GM21529 (cell line): ENCODE results near the gene TSSK2.
"Not testable (repeated sequence)": the region's sequence is repeated elsewhere in the genome, so short reads cannot be mapped to it uniquely, and the experiment has no call there.

ENCODE experiments used
- ATAC-seq: cut with Tn5 transposase; IDR thresholded peaks from one replicate; pipeline ENCODE4 v1.9.1; 2021; ENCODE audit not compliant: unreplicated experiment

Gene TSSK2

GRCh38 chr22:19130959-19131684 is at the start of gene TSSK2:
TSS of gene TSSK2 (plus strand) at chr22:19131308. CDS start at chr22:19131400, 92 bp downstream.
- no peak for ATAC-seq

DNA sequence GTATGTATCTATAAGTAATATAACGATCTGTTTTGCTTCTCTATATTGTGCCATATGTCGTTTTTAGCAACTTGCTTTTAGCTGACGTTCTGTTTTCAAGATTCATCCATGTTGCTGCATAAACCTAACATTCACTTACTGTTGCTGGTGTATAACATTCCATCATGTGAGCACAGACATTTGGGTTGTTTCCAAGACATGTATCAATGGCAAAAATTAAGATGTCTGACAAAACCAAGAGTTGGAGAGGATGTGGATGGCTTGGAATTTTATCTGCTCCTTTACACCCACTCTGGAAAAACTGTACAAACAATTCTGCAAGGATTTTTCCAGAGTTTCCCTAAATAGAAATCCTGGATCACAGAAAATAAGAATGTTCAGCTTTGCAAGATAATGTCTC is 49.8 kb upstream of the TSSK2 start:
- no peak for ATAC-seq

GRCh38 chr22:19082101-19082500 is 49.0 kb upstream of the TSSK2 start:
- ATAC-seq, result no peak

- ATAC-seq, result no peak
Observed at GRCh38 chr22:19082793-19083192, 48.3 kb upstream of the TSSK2 start.

GRCh38 chr22:19084126-19084525 is 47.0 kb upstream of the TSSK2 start:
- not testable (repeated sequence) for ATAC-seq

DNA sequence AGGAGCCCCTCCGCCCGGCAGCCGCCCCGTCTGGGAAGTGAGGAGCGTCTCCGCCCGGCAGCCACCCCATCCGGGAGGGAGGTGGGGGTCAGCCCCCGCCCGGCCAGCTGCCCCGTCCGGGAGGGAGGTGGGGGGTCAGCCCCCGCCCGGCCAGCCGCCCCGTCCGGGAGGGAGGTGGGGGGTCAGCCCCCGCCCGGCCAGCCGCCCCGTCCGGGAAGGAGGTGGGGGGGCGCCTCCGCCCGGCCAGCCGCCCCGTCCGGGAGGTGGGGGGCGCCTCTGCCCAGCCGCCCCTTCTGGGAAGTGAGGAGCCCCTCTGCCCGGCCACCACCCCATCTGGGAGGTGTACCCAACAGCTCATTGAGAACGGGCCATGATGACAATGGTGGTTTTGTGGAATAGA is 46.5 kb upstream of the TSSK2 start:
- ATAC-seq, result not testable (repeated sequence)

- ATAC-seq, result peak; percentile 34
Observed at GRCh38 chr22:19085233-19085718, 45.8 kb upstream of the TSSK2 start.

DNA sequence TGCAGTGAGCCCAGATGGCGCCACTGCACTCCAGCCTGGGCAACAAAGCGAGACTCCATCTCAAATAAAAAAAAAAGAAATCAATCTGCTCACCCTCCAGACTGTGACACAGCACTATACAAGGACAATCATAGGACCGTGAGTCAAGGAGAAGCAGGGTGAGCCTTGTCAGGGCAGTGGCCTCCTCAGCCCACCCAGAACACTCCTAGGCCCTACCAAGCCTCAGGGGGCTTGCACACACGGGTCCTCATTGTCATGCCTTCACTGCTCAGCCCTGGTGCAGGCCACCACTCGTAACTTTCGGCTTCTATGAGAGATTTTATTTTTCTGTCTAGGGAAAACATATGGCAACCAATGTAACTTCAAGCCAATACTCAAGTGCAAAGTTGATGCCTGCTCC is 44.7 kb upstream of the TSSK2 start:
- no peak for ATAC-seq

DNA sequence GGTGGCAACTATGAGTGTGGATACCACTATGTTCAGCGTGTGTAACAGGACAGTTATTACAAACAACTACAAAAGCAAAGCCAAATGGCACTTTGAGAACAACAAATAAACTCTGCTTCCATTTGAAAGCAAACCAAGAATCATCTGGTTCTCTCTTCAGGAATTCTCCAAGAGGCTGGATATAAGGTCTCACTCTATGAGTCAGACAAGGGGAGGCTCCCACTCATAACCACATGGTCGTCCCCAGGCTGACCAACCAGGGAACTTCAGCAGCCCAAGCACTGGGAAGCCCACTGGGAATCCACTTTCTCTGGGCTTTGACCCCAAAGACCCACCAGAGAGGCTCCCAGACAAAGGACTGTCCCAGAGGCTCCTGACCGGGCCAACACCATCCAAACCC is 44.2 kb upstream of the TSSK2 start:
- ATAC-seq, result no peak

DNA sequence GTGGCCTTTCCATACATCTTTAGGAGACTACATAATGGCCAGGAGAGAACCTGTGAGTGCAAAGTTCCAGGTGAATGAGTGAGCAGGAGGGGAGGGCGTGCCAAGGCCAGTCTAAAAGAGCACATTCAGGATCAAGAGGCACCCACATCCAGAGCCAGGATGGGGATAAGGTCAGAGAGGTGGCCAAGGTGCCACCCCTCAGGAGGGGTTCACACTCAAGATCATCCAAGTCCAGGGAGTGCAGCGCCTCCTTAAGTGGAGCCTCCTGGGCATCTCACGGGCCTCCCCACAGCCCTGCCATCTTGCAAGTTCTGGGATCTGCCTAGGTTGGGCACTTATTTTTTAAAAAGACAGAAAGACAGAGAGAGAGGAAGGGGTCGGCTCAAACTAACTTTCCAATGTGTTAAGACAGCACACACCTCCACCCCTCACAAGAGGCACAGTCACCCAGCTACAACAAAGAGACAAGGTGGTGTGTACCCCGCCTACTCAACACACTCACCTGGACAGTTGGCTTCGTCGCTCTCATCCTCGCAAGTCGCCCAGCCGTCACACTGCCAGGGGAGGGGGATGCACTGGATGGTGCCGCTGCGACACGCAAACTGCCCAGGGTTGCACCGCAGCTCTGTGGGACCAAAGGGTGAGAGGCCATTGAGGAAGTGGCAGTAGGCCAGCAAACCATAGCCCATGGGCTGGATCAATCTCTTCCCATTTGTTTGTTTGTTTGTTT is 42.1 kb upstream of the TSSK2 start:
- no peak for ATAC-seq

DNA sequence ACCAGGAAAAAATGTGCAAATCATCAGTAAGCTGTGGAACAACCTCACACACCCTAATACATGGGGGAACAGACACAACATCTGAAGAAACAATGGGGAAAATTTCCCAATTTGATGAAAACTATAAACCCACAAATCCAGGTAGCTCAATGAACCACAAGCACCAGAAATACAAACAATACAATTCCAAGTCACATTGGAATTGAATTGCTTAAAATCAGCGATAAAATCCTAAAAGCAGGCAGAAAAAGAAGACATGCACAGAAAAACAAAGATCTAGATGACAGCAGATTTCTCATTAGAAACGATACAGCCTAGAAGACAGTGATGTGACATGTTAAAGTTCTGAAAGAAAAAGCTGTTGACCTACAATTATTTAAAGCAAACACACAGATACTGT is 40.9 kb upstream of the TSSK2 start:
- no peak for ATAC-seq

DNA sequence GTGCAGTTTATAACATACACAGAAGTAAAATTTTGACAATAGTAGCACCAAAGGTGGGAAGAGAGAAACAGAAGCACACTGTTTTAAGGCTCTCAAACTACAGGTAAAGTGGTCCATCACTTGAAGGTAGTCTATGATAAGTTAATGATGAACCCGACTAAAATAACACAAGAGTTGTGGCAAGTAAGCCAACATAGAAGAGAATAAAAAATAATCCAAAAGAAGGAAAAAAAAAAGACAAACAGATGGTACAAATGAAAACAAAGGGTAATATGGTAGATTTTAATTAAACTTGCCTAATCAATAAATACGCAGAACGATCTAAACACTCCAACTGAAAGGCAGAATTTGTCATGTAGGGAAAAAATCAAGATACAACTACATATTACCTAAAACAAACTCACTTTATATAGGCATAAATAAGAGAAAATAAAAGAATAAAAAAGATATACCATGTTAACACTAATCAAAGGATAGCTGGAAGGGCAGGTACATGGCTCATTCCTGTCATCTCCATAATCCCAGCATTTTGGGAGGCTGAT is 40.5 kb upstream of the TSSK2 start:
- no peak for ATAC-seq

DNA sequence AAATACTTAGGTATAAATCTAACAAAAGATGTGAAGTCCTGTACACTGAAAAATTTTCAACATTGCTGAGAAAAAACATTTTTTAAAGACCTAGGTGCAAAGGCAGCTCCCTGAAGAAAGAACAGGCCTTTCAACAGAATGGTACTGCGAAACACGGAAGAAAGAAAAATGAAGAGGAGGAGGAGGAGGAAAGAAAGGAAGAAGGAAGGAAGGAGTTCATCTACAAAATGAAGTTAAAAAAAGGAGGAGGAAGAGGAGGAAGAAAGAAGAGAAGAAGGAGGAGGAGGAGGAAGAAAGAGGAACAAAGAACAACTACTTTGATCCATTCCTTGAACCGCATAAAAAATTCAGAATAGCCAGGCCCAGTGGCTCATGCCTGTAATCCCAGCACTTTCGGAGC is 38.4 kb upstream of the TSSK2 start:
- no peak for ATAC-seq

GRCh38 chr22:19094393-19094997 is 36.6 kb upstream of the TSSK2 start:
- ATAC-seq, result no peak

- no peak for ATAC-seq
Observed at GRCh38 chr22:19096555-19096954, 34.6 kb upstream of the TSSK2 start.

DNA sequence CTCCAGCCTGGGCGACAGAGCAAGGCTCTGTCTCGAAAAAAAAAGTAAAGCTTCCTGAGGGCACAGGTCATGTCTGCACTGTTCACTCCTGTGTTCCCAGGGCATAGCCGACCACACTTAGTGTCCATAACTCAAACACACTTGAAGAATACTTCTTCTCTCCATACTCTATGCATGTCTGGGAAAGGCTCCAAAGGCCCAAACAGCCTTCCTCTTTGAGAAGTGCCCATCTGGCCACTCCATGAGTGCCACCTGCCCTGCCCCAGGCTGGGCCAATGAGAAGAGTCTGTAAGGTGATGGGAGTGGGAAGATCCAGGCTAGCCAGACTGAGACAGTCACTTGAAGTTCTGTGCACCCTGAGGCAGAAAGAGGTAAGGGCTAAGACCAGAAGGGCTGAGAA is 33.6 kb upstream of the TSSK2 start:
- ATAC-seq, result no peak

GRCh38 chr22:19098157-19098556 is 33.0 kb upstream of the TSSK2 start:
- no peak for ATAC-seq

DNA sequence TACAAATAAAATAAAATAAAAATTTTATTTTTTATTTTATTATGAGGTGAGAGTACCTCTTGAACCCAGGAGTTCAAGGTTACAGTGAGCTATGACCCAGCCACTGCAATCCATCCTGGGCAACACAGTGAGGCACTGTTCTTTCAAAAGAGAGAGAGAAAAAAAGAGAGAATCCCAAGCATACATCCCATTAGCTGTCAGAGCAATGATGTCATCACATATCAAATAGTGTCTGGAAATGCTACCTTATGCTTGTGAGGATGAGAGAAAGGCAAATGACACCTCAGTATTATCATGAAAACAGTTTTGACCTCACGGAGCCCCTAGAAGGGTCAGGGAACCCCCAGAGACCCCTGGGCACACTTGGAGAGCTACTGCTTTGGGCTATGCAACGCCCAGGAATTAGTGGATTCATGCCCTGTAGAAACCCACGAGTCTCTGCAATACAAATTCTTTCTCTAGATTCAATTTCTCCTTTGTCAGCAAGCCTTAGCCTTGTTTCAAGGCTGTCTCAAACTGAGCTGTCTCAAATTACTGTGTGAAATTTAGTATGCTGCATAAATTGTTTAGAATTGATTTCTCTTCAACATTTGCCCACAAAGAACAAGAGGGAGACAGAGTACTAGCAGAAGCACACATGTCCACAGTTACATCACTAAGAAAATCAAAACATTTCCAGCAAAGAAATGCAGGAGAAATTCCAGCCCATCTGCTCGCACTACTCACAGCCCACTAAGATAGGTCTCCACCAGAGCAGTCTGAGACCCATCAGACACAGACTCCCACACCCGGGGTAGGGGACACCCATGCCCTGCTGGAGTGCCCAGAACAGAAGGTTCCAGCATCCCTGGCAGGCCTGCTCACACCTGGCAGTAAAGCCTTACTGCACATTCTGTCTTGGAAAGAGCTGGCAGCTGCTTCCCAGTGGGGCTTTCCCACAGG is 27.0 kb upstream of the TSSK2 start:
- no peak for ATAC-seq

DNA sequence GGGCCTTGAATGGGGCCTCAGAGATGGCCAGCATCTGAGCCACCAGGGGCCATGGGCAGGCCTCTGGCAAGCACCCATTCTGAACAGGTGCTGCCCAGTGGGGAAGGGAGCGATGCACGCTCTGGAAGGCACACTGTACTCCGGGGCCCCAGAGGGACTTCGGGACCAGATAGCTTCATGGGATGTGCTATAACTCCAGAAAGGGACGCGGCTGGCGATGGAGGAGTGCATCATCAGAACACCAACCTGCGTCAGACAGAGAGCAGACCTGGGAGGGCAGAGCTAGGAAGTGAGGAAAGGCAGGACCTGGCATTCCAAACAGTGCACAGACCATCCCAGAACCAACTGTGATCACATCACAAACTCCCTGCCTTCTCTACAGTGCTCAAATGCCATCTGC is 25.7 kb upstream of the TSSK2 start:
- no peak for ATAC-seq
